ENCODE results near the gene ZMIZ2. TPM values are rescaled to one million over a fixed set of nuclear protein-coding genes. Genes with fewer than 3 reads are reported as not detected.

The ZMIZ2 gene
- total and polyA plus RNA-seq, 9 of the 15 experiments (the other 6 are each of a cell fraction or from before 2014, with no cell fraction given): 0.13 to 40.3 (median 4.9) TPM

DNA sequence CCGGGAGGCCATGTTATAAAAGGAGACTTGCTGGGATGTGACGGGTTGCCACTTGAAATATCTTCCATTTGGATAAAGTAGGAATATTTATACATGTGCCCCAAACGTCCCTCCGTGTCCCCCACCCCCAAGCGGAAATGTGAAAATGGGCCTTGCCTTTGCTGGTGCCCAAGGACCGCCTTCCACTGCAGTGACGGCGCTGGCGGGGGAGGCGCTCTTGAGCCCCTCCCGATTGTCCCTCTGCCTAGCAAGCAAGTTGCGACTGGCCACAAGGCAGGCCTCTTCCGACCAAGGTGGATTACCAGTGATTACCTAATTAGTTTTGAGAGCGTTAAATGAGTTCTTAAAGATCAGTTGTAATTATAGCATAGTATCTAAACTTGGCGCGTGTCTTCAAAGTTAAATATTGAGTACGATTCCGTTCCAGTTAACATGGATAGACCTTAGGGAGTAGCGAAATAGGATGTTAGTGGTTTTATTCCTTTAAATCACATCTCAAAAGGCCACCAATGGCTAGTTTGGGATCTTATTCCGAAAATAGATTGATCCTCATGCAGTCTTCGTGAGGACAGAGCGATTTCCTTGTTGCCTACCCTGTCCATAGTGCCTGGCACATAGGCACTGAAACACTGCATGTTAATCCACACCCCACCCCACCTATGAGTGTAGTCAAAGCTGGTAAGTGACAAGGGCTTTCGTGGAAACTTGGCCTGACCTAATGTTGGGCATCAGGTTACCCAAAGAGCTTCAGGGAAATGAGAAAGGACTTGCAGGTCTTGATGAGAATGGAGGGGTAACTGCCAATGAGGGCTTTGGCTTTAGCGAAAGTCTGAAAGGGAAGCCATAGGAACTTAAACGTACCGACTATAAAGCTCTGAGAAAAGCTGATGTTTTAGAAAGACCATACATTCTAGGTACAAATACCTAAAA lies 48.9 kb downstream of the ZMIZ2 start (continued):
- TF ChIP-seq, protein P1, sequence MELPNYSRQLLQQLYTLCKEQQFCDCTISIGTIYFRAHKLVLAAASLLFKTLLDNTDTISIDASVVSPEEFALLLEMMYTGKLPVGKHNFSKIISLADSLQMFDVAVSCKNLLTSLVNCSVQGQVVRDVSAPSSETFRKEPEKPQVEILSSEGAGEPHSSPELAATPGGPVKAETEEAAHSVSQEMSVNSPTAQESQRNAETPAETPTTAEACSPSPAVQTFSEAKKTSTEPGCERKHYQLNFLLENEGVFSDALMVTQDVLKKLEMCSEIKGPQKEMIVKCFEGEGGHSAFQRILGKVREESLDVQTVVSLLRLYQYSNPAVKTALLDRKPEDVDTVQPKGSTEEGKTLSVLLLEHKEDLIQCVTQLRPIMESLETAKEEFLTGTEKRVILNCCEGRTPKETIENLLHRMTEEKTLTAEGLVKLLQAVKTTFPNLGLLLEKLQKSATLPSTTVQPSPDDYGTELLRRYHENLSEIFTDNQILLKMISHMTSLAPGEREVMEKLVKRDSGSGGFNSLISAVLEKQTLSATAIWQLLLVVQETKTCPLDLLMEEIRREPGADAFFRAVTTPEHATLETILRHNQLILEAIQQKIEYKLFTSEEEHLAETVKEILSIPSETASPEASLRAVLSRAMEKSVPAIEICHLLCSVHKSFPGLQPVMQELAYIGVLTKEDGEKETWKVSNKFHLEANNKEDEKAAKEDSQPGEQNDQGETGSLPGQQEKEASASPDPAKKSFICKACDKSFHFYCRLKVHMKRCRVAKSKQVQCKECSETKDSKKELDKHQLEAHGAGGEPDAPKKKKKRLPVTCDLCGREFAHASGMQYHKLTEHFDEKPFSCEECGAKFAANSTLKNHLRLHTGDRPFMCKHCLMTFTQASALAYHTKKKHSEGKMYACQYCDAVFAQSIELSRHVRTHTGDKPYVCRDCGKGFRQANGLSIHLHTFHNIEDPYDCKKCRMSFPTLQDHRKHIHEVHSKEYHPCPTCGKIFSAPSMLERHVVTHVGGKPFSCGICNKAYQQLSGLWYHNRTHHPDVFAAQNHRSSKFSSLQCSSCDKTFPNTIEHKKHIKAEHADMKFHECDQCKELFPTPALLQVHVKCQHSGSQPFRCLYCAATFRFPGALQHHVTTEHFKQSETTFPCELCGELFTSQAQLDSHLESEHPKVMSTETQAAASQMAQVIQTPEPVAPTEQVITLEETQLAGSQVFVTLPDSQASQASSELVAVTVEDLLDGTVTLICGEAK (IDR thresholded peaks at IDR 0.05): no peak
- TF ChIP-seq, protein P1 (CRISPR knock-in tag; IDR thresholded peaks at IDR 0.05): no peak
- TF ChIP-seq GABPB1 (CRISPR knock-in tag; IDR thresholded peaks at IDR 0.05) (0 out of 2 replicates have a peak, but pooled peaks have one; percentile 54), XRCC3 (IDR thresholded peaks at IDR 0.05) (no peak), ZNF445 (CRISPR knock-in tag; IDR thresholded peaks at IDR 0.05; ENCODE audit: low read depth) (no peak), CBFA2T3 (IDR thresholded peaks at IDR 0.05) (no peak; the same call in 1 of the 2 replicates), RB1 (IDR thresholded peaks at IDR 0.05; ENCODE audit: low read depth) (0 out of 2 replicates have a peak, but pooled peaks have one; percentile 2)
- TF ChIP-seq, protein P2, sequence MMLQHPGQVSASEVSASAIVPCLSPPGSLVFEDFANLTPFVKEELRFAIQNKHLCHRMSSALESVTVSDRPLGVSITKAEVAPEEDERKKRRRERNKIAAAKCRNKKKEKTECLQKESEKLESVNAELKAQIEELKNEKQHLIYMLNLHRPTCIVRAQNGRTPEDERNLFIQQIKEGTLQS (IDR thresholded peaks at IDR 0.05): peak; percentile 27; the same call in 1 of the 2 replicates
- TF ChIP-seq, protein P2 (CRISPR knock-in tag; conservative IDR thresholded peaks at IDR 0.05): no peak
- TF ChIP-seq, protein P3, sequence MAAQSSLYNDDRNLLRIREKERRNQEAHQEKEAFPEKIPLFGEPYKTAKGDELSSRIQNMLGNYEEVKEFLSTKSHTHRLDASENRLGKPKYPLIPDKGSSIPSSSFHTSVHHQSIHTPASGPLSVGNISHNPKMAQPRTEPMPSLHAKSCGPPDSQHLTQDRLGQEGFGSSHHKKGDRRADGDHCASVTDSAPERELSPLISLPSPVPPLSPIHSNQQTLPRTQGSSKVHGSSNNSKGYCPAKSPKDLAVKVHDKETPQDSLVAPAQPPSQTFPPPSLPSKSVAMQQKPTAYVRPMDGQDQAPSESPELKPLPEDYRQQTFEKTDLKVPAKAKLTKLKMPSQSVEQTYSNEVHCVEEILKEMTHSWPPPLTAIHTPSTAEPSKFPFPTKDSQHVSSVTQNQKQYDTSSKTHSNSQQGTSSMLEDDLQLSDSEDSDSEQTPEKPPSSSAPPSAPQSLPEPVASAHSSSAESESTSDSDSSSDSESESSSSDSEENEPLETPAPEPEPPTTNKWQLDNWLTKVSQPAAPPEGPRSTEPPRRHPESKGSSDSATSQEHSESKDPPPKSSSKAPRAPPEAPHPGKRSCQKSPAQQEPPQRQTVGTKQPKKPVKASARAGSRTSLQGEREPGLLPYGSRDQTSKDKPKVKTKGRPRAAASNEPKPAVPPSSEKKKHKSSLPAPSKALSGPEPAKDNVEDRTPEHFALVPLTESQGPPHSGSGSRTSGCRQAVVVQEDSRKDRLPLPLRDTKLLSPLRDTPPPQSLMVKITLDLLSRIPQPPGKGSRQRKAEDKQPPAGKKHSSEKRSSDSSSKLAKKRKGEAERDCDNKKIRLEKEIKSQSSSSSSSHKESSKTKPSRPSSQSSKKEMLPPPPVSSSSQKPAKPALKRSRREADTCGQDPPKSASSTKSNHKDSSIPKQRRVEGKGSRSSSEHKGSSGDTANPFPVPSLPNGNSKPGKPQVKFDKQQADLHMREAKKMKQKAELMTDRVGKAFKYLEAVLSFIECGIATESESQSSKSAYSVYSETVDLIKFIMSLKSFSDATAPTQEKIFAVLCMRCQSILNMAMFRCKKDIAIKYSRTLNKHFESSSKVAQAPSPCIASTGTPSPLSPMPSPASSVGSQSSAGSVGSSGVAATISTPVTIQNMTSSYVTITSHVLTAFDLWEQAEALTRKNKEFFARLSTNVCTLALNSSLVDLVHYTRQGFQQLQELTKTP (IDR thresholded peaks at IDR 0.05; ENCODE audit: low read depth in 1 of 2, partially characterized antibody in 2 of 2): peak in 1 of 2 experiments; percentile 56
- TF ChIP-seq, protein P4, sequence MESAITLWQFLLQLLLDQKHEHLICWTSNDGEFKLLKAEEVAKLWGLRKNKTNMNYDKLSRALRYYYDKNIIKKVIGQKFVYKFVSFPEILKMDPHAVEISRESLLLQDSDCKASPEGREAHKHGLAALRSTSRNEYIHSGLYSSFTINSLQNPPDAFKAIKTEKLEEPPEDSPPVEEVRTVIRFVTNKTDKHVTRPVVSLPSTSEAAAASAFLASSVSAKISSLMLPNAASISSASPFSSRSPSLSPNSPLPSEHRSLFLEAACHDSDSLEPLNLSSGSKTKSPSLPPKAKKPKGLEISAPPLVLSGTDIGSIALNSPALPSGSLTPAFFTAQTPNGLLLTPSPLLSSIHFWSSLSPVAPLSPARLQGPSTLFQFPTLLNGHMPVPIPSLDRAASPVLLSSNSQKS (CRISPR knock-in tag; IDR thresholded peaks at IDR 0.05): no peak
